ENCODE results near the gene CDH4. TPM values are rescaled to one million over a fixed set of nuclear protein-coding genes. Genes with fewer than 3 reads are reported as not detected.

CDH4 gene
- total RNA-seq, 1 experiment from 2014 or later: not detected

DNA sequence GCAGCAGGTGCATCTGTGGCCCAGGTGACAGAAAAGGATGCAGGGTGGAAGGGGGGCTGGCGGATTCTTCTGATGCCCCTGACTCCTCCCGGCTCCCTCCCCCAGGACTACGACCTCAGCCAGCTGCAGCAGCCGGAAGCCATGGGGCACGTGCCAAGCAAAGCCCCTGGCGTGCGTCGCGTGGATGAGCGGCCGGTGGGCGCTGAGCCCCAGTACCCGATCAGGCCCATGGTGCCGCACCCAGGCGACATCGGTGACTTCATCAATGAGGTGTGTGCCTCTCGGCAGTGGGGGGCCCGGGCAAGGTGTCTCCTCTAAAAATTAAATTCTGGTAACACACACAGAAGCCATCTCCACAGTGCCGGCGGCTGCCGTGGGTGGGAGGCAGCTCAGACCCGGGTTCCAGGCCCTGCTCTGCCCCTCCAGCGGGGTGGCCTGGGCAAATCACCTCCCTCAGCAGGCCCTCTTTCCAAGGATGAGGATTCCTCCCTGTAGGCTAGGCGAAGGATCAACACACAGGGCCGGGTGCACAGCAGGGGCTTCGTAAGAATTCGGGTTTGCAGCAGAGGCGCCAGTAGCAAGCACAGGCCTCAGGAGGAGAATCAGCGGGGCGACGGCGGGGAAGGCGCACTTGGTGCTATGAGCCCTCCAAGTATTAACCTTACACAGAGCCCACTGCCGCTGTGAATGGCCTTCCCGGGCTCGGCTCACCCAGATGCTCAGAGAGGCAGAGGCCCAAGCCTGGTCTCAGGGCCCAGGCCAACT is 682.1 kb downstream of the CDH4 start:
- in situ Hi-C loops (cut with HindIII; ENCODE audit: low pct_unique_long_range_greater_than_20kb, low sequenced_read_pairs): no loop called here
- Histone ChIP-seq H3K36me3 (ENCODE audit: control insufficient read depth, insufficient read depth, low read length) (no peaks in the 10 kb centered on the region), H3K27ac (ENCODE audit: low read length) (no peak overlapping the region), H3K9me3 (ENCODE audit: control insufficient read depth, insufficient read depth, low read depth, low read length) (no peaks in the 10 kb centered on the region), H3K4me1 (ENCODE audit: control insufficient read depth, insufficient read depth, low read length) (no peaks in the 10 kb centered on the region), H3K4me3 (ENCODE audit: low read depth in 2 of 2, low read length in 2 of 2) (no peak overlapping the region), H3K27me3 (ENCODE audit: control insufficient read depth, insufficient read depth, low read length) (no peaks in the 10 kb centered on the region)
- no peak for DNase-seq (ENCODE audit: low read depth, low spot score)
- ChIA-PET CTCF (no interaction called here), POLR2A (no interaction called here)
- BruUV-seq (replicated peaks): no TSS peak
- TF ChIP-seq SIN3A (IDR thresholded peaks at IDR 0.05; ENCODE audit: borderline replicate concordance, insufficient read depth, low read depth, low read length) (no peak), POLR2AphosphoS5 (IDR thresholded peaks at IDR 0.05; ENCODE audit: low read depth, low read length) (no peak), TCF7L2 (IDR thresholded peaks at IDR 0.05; ENCODE audit: low read depth, low read length) (no peak), REST (IDR thresholded peaks at IDR 0.05; ENCODE audit: insufficient read depth in 1 of 2, low read depth in 2 of 2, low read length in 1 of 2) (no peak)
- TF ChIP-seq, protein P1, sequence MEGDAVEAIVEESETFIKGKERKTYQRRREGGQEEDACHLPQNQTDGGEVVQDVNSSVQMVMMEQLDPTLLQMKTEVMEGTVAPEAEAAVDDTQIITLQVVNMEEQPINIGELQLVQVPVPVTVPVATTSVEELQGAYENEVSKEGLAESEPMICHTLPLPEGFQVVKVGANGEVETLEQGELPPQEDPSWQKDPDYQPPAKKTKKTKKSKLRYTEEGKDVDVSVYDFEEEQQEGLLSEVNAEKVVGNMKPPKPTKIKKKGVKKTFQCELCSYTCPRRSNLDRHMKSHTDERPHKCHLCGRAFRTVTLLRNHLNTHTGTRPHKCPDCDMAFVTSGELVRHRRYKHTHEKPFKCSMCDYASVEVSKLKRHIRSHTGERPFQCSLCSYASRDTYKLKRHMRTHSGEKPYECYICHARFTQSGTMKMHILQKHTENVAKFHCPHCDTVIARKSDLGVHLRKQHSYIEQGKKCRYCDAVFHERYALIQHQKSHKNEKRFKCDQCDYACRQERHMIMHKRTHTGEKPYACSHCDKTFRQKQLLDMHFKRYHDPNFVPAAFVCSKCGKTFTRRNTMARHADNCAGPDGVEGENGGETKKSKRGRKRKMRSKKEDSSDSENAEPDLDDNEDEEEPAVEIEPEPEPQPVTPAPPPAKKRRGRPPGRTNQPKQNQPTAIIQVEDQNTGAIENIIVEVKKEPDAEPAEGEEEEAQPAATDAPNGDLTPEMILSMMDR (IDR thresholded peaks at IDR 0.05): no peak
- intact Hi-C loops (cut with micrococcal nuclease; ENCODE audit: unreplicated experiment): no loop called here
- ATAC-seq: no peak

DNA sequence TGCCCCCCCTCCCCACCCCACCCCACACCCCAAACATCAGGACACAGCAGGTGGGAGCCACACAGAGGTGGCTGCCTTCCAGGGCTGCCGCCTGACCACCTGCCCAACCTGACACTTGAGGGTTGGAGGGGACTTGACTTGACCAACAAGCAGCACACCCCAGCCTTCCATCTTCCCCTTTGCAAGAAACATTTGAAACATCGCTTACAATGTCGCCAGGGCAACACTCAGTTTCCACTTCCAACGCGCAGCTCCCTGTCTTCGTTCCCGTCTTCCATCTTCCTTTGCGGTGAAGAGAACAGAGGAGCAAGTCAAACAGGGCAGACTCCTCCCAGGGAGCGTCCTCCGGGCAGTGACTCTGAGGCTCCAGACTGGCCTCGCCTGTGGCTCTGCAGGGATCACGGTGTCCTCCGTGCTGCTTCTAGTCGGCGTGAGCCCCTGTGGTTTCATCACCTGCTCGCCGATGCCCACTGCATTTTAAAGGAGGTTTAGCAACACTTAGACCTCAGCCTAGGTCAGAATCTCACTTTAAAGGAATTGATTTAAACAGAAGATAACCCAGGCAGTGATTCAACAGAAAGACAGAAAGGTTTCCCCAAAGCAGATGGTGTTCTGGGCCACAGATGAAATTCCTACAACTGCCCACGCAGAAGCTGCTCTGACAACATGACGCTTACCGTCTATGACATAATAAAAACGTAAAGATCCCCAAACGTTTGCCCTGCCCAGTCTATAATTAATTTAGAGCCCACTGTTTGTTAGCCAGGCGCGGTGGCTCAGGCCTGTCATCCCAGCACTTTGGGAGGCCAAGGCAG is 682.9 kb downstream of the CDH4 start:
- Histone ChIP-seq H3K9me3 (ENCODE audit: control insufficient read depth, insufficient read depth, low read depth, low read length) (no peaks in the 10 kb centered on the region), H3K4me3 (ENCODE audit: low read depth in 2 of 2, low read length in 2 of 2) (no peak overlapping the region), H3K36me3 (ENCODE audit: control insufficient read depth, insufficient read depth, low read length) (no peaks in the 10 kb centered on the region), H3K27ac (ENCODE audit: low read length) (no peak overlapping the region), H3K4me1 (ENCODE audit: control insufficient read depth, insufficient read depth, low read length) (no peaks in the 10 kb centered on the region), H3K27me3 (ENCODE audit: control insufficient read depth, insufficient read depth, low read length) (no peaks in the 10 kb centered on the region)
- CTCF ChIA-PET: no interaction called here
- DNase-seq (ENCODE audit: low read depth, low spot score) (no peak), ATAC-seq (no peak)
- TF ChIP-seq TCF7L2 (IDR thresholded peaks at IDR 0.05; ENCODE audit: low read depth, low read length) (no peak), SIN3A (IDR thresholded peaks at IDR 0.05; ENCODE audit: borderline replicate concordance, insufficient read depth, low read depth, low read length) (no peak), POLR2AphosphoS5 (IDR thresholded peaks at IDR 0.05; ENCODE audit: low read depth, low read length) (no peak)
- TF ChIP-seq, protein P1 (IDR thresholded peaks at IDR 0.05): no peak
- in situ Hi-C loops (cut with HindIII; ENCODE audit: low pct_unique_long_range_greater_than_20kb, low sequenced_read_pairs) (no loop called here), intact Hi-C loops (cut with micrococcal nuclease; ENCODE audit: unreplicated experiment) (no loop called here)
- POLR2A ChIA-PET: no interaction called here
- BruUV-seq (replicated peaks): no TSS peak
